Left ventricle myocardium inferior (tissue), 1 donor: ENCODE data around the gene TTC21A. TPM values are rescaled to one million over a fixed set of nuclear protein-coding genes. Genes with fewer than 3 reads are reported as not detected.

Experiments used
- DNase-seq: peaks from one replicate; pipeline ENCODE4 v3.0.0-alpha.2; 2020
- H3K27ac ChIP-seq: fragments of 200-600 bp; replicated peaks from 2 replicates; pipeline ENCODE4 v1.8.0; 2021
- H3K27me3 ChIP-seq: fragments of 200-600 bp; 2 replicates; pipeline ENCODE4 v1.8.0; 2021; ENCODE audit warnings: low read depth
- H3K36me3 ChIP-seq: fragments of 200-600 bp; 2 replicates; pipeline ENCODE4 v1.8.0; 2021
- H3K4me1 ChIP-seq: fragments of 200-600 bp; 2 replicates; pipeline ENCODE4 v1.8.0; 2021
- H3K4me3 ChIP-seq: fragments of 200-600 bp; 2 replicates; pipeline ENCODE4 v1.8.0; 2021; ENCODE audit warnings: mild to moderate bottlenecking, moderate library complexity
- H3K9me3 ChIP-seq: fragments of 200-600 bp; replicated peaks from 2 replicates; pipeline ENCODE4 v1.8.0; 2021
- CTCF ChIP-seq: fragments of 200-600 bp; IDR thresholded peaks from 2 replicates; pipeline ENCODE4 v1.8.0; 2021; ENCODE audit warnings: antibody characterized with exemption, mild to moderate bottlenecking, borderline replicate concordance
- intact Hi-C: fragments of 100-400 bp; cut with micrococcal nuclease; formaldehyde crosslinking; loops from one replicate; pipeline ENCODE4 v1.11.0; 2022
- total RNA-seq: library from RNA; stranded (reverse); fragmentation: NEBNext Ultra II Directional; extraction: Animal tissue kit (Norgen Biotek cat#: 25700); gene quantifications from one replicate; pipeline ENCODE4 v1.2.1, GENCODE V29; 2021
- donor health status: DM: no; HTN: yes; CAD: no; lungs with severe emphysema.

The TTC21A gene
- total RNA-seq, 1 donor from 2014 or later: 2.1 TPM

- H3K36me3 ChIP-seq: peaks cover 8% of the 10 kb centered on the region
- H3K4me1 ChIP-seq: peaks cover 65% of the 10 kb centered on the region
- no peaks in the 10 kb centered on the region for H3K27me3 ChIP-seq
- H3K27ac ChIP-seq: peak overlapping the region; percentile 74
- DNase-seq: peak; percentile 59
- no peak overlapping the region for H3K4me3 ChIP-seq
- intact Hi-C loops: no loop called here
- no peak for TF ChIP-seq CTCF
- no peaks in the 10 kb centered on the region for H3K9me3 ChIP-seq
Observed at GRCh38 chr3:39135170-39135805, 27.8 kb downstream of the TTC21A start.

- Histone ChIP-seq H3K27ac (no peak overlapping the region), H3K4me1 (peaks cover 80% of the 10 kb centered on the region), H3K9me3 (no peaks in the 10 kb centered on the region), H3K4me3 (no peak overlapping the region), H3K36me3 (peaks cover 17% of the 10 kb centered on the region), H3K27me3 (no peaks in the 10 kb centered on the region)
- no peak for DNase-seq
- intact Hi-C loops: no loop called here
- TF ChIP-seq CTCF: no peak
Observed at GRCh38 chr3:39136533-39137434, 29.3 kb downstream of the TTC21A start.

- no peaks in the 10 kb centered on the region for H3K27me3 ChIP-seq
- H3K9me3 ChIP-seq: no peaks in the 10 kb centered on the region
- intact Hi-C loops: no loop called here
- H3K4me3 ChIP-seq: no peak overlapping the region
- no peak for TF ChIP-seq CTCF
- peaks cover 24% of the 10 kb centered on the region for H3K36me3 ChIP-seq
- H3K27ac ChIP-seq: no peak overlapping the region
- DNase-seq: no peak
- peaks cover 87% of the 10 kb centered on the region for H3K4me1 ChIP-seq
Observed at GRCh38 chr3:39137435-39137936, 30.0 kb downstream of the TTC21A start.

GRCh38 chr3:39137991-39138803, 30.7 kb downstream of the TTC21A start:
- intact Hi-C loops: no loop called here
- no peak for DNase-seq
- Histone ChIP-seq H3K4me3 (no peak overlapping the region), H3K36me3 (peaks cover 31% of the 10 kb centered on the region), H3K4me1 (peaks cover 90% of the 10 kb centered on the region), H3K27me3 (no peaks in the 10 kb centered on the region), H3K27ac (no peak overlapping the region), H3K9me3 (no peaks in the 10 kb centered on the region)
- TF ChIP-seq CTCF: no peak

GRCh38 chr3:39138804-39139415, 31.4 kb downstream of the TTC21A start:
- no peak for TF ChIP-seq CTCF
- peak; percentile 76 for DNase-seq
- Histone ChIP-seq H3K4me1 (peaks cover 88% of the 10 kb centered on the region), H3K9me3 (no peaks in the 10 kb centered on the region), H3K4me3 (no peak overlapping the region), H3K27ac (peak overlapping the region; percentile 66), H3K36me3 (peaks cover 38% of the 10 kb centered on the region), H3K27me3 (no peaks in the 10 kb centered on the region)
- intact Hi-C loops: no loop called here
